Osteoblast (primary cell): ENCODE results near the gene PSME4. TPM values are rescaled to one million over a fixed set of nuclear protein-coding genes. Genes with fewer than 3 reads are reported as not detected.
"Not testable (repeated sequence)": the region's sequence is repeated elsewhere in the genome, so short reads cannot be mapped to it uniquely, and the experiment has no call there.

Experiments
- DNase-seq: peaks from one replicate; pipeline ENCODE4 v3.0.0; 2011; ENCODE audit warnings: low spot score, mixed read lengths; ENCODE audit not compliant: insufficient read length; ENCODE audit errors: missing footprints
- H2AFZ ChIP-seq: 2 replicates; pipeline ENCODE4 v1.6.0; 2011; ENCODE audit warnings: mild to moderate bottlenecking, low read length
- H3K27ac ChIP-seq: 2 replicates; pipeline ENCODE4 v1.5.1; 2011; ENCODE audit warnings: mild to moderate bottlenecking, low read depth, low read length, moderate library complexity
- H3K27me3 ChIP-seq: 2 replicates; pipeline ENCODE4 v1.6.0; 2012; ENCODE audit warnings: mild to moderate bottlenecking, control low read depth, inconsistent platforms, low read length, moderate library complexity; ENCODE audit not compliant: insufficient read depth
- H3K36me3 ChIP-seq: 2 replicates; pipeline ENCODE4 v1.5.1; 2011; ENCODE audit warnings: mild to moderate bottlenecking, low read length, control low read depth, moderate library complexity; ENCODE audit not compliant: insufficient read depth
- H3K4me1 ChIP-seq: 2 replicates; pipeline ENCODE4 v1.5.1; 2011; ENCODE audit warnings: mild to moderate bottlenecking, low read length, control low read depth, moderate library complexity; ENCODE audit not compliant: insufficient read depth
- H3K4me2 ChIP-seq: 2 replicates; pipeline ENCODE4 v1.6.0; 2011; ENCODE audit warnings: mild to moderate bottlenecking, low read length; ENCODE audit not compliant: insufficient read depth
- H3K4me3 ChIP-seq: fragments of 200-600 bp; sonication (generic); 3 replicates; pipeline ENCODE4 v1.5.1; 2012; ENCODE audit warnings: mild to moderate bottlenecking, low read length, inconsistent platforms; ENCODE audit not compliant: insufficient read depth
- H3K79me2 ChIP-seq: 2 replicates; pipeline ENCODE4 v1.6.0; 2012; ENCODE audit warnings: mild to moderate bottlenecking, low read length, control low read depth, inconsistent platforms; ENCODE audit not compliant: insufficient read depth
- H3K9me3 ChIP-seq: 2 replicates; pipeline ENCODE4 v1.5.1; 2011; ENCODE audit warnings: low read depth, low read length, control low read depth
- H4K20me1 ChIP-seq: 2 replicates; pipeline ENCODE4 v1.6.0; 2012; ENCODE audit warnings: mild to moderate bottlenecking, low read length, control low read depth; ENCODE audit not compliant: insufficient read depth
- CTCF ChIP-seq: IDR thresholded peaks from 2 replicates; pipeline ENCODE4 v1.5.1; 2011; ENCODE audit warnings: mild to moderate bottlenecking, low read depth, low read length, moderate library complexity; ENCODE audit errors: extremely low read depth
- total RNA-seq: library from RNA; depleted of rRNA; stranded (reverse); fragments of >200 nt; gene quantifications from 2 replicates; pipeline ENCODE4 v1.2.3, GENCODE V29; 2012

The PSME4 gene
- total RNA-seq, 1 donor = 61.9 TPM

GRCh38 chr2:53939656-53940055 lies 31.1 kb downstream of the PSME4 start:
- no peaks in the 10 kb centered on the region for H3K9me3 ChIP-seq
- no peak overlapping the region for H2AFZ ChIP-seq
- H3K4me1 ChIP-seq = peaks cover 4% of the 10 kb centered on the region
- no peak overlapping the region for H3K4me3 ChIP-seq
- H3K79me2 ChIP-seq = peaks cover 42% of the 10 kb centered on the region
- no peaks in the 10 kb centered on the region for H4K20me1 ChIP-seq
- DNase-seq = no peak
- H3K27me3 ChIP-seq = no peaks in the 10 kb centered on the region
- no peak for TF ChIP-seq CTCF
- H3K36me3 ChIP-seq = peaks cover 63% of the 10 kb centered on the region
- no peak overlapping the region for H3K4me2 ChIP-seq
- H3K27ac ChIP-seq = peak overlapping the region; percentile 6

GRCh38 chr2:53938904-53939303 lies 31.9 kb downstream of the PSME4 start:
- TF ChIP-seq CTCF = no peak
- peaks cover 42% of the 10 kb centered on the region for H3K79me2 ChIP-seq
- no peaks in the 10 kb centered on the region for H3K9me3 ChIP-seq
- H3K27me3 ChIP-seq = no peaks in the 10 kb centered on the region
- no peak overlapping the region for H3K4me2 ChIP-seq
- H3K4me3 ChIP-seq = no peak overlapping the region
- no peak overlapping the region for H2AFZ ChIP-seq
- DNase-seq = no peak
- no peak overlapping the region for H3K27ac ChIP-seq
- peaks cover 66% of the 10 kb centered on the region for H3K36me3 ChIP-seq
- peaks cover 4% of the 10 kb centered on the region for H3K4me1 ChIP-seq
- no peaks in the 10 kb centered on the region for H4K20me1 ChIP-seq

GRCh38 chr2:53933329-53933728 lies 37.5 kb downstream of the PSME4 start:
- Histone ChIP-seq H3K79me2 (peaks cover 15% of the 10 kb centered on the region), H3K27ac (no peak overlapping the region), H3K4me2 (no peak overlapping the region), H3K4me3 (no peak overlapping the region), H3K36me3 (peaks cover 86% of the 10 kb centered on the region), H4K20me1 (no peaks in the 10 kb centered on the region), H2AFZ (no peak overlapping the region), H3K4me1 (no peaks in the 10 kb centered on the region), H3K9me3 (no peaks in the 10 kb centered on the region), H3K27me3 (no peaks in the 10 kb centered on the region)
- DNase-seq = no peak
- no peak for TF ChIP-seq CTCF

- H3K36me3 ChIP-seq = peaks cover 86% of the 10 kb centered on the region
- not testable (repeated sequence) for DNase-seq, H3K9me3 ChIP-seq
Measured at GRCh38 chr2:53926321-53926720, 44.5 kb downstream of the PSME4 start.

More at GRCh38 chr2:53926321-53926720, 44.5 kb downstream of the PSME4 start:
- H3K4me2 ChIP-seq, H3K27ac ChIP-seq, H3K4me3 ChIP-seq, H4K20me1 ChIP-seq, H3K79me2 ChIP-seq, H3K4me1 ChIP-seq, H3K27me3 ChIP-seq, H2AFZ ChIP-seq: not testable (repeated sequence)
